ENCODE data around the gene GALNT10. TPM values are rescaled to one million over a fixed set of nuclear protein-coding genes. Genes with fewer than 3 reads are reported as not detected.

Gene GALNT10
- total RNA-seq, 1 donor from 2014 or later: 39.8 TPM

- Mint-ChIP-seq H3K9me3 (no peaks in the 10 kb centered on the region), H3K4me3 (no peak overlapping the region), H3K27me3 (ENCODE audit: low read depth) (no peaks in the 10 kb centered on the region), H3K36me3 (ENCODE audit: low read depth) (no peaks in the 10 kb centered on the region), H3K4me1 (peaks cover 37% of the 10 kb centered on the region), H3K27ac (ENCODE audit: unreplicated experiment) (no peak overlapping the region)
- no peak for TF ChIP-seq CTCF (conservative IDR thresholded peaks at IDR 0.05)
- no peak for DNase-seq (ENCODE audit: low read depth, low spot score)
These were observed 95.3 kb downstream of the GALNT10 start for GRCh38 chr5:154285661-154286408.

- no peaks in the 10 kb centered on the region for H3K27me3 Mint-ChIP-seq (ENCODE audit: low read depth)
- H3K27ac Mint-ChIP-seq (ENCODE audit: unreplicated experiment): no peak overlapping the region
- H3K4me3 Mint-ChIP-seq: no peak overlapping the region
- H3K4me1 Mint-ChIP-seq: peaks cover 37% of the 10 kb centered on the region
- H3K36me3 Mint-ChIP-seq (ENCODE audit: low read depth): no peaks in the 10 kb centered on the region
- no peak for TF ChIP-seq CTCF (conservative IDR thresholded peaks at IDR 0.05)
- H3K9me3 Mint-ChIP-seq: no peaks in the 10 kb centered on the region
- no peak for DNase-seq (ENCODE audit: low read depth, low spot score)
These were observed 96.0 kb downstream of the GALNT10 start for GRCh38 chr5:154286557-154286956.

GRCh38 chr5:154287136-154287535, 96.6 kb downstream of the GALNT10 start:
- Mint-ChIP-seq H3K4me3 (no peak overlapping the region), H3K9me3 (no peaks in the 10 kb centered on the region), H3K27me3 (ENCODE audit: low read depth) (no peaks in the 10 kb centered on the region), H3K27ac (ENCODE audit: unreplicated experiment) (no peak overlapping the region), H3K4me1 (peaks cover 37% of the 10 kb centered on the region), H3K36me3 (ENCODE audit: low read depth) (no peaks in the 10 kb centered on the region)
- no peak for TF ChIP-seq CTCF (conservative IDR thresholded peaks at IDR 0.05)
- no peak for DNase-seq (ENCODE audit: low read depth, low spot score)

GRCh38 chr5:154288145-154288544, 97.6 kb downstream of the GALNT10 start:
- Mint-ChIP-seq H3K27ac (ENCODE audit: unreplicated experiment) (no peak overlapping the region), H3K27me3 (ENCODE audit: low read depth) (no peaks in the 10 kb centered on the region), H3K9me3 (no peaks in the 10 kb centered on the region), H3K4me3 (no peak overlapping the region), H3K36me3 (ENCODE audit: low read depth) (no peaks in the 10 kb centered on the region), H3K4me1 (peaks cover 37% of the 10 kb centered on the region)
- DNase-seq (ENCODE audit: low read depth, low spot score): no peak
- no peak for TF ChIP-seq CTCF (conservative IDR thresholded peaks at IDR 0.05)

- DNase-seq (ENCODE audit: low read depth, low spot score): no peak
- H3K27ac Mint-ChIP-seq (ENCODE audit: unreplicated experiment): no peak overlapping the region
- no peak for TF ChIP-seq CTCF (conservative IDR thresholded peaks at IDR 0.05)
- H3K9me3 Mint-ChIP-seq: no peaks in the 10 kb centered on the region
- no peaks in the 10 kb centered on the region for H3K27me3 Mint-ChIP-seq (ENCODE audit: low read depth)
- peaks cover 22% of the 10 kb centered on the region for H3K4me1 Mint-ChIP-seq
- H3K36me3 Mint-ChIP-seq (ENCODE audit: low read depth): peaks cover 3% of the 10 kb centered on the region
- H3K4me3 Mint-ChIP-seq: no peak overlapping the region
These were observed 101.4 kb downstream of the GALNT10 start for GRCh38 chr5:154291917-154292316.

Data from neural crest cell (in vitro differentiated cells).